CD14-positive monocyte (primary cell): Measurements from ENCODE around the gene IGFBP1. TPM values are rescaled to one million over a fixed set of nuclear protein-coding genes. Genes with fewer than 3 reads are reported as not detected.
"Not testable (repeated sequence)": the region's sequence is repeated elsewhere in the genome, so short reads cannot be mapped to it uniquely, and the experiment has no call there.

Source experiments
- DNase-seq, 3 donors: peaks; one replicate each; pipeline ENCODE4 v3.0.0-alpha.2; 2011 to 2022
- H2AFZ ChIP-seq: 2 replicates; pipeline ENCODE4 v1.6.0; 2012; ENCODE audit warnings: mild to moderate bottlenecking, low read depth, low read length, inconsistent platforms; ENCODE audit not compliant: insufficient read depth, poor library complexity, severe bottlenecking
- H3K27ac ChIP-seq, 2 donors: 1 replicate in 1 of 2; 2 replicates in 1 of 2; pipeline ENCODE4 v1.5.1; 2012 to 2013; ENCODE audit warnings: low read length in 2 of 2, control low read depth in 1 of 2, inconsistent platforms in 1 of 2, low read depth in 1 of 2, mild to moderate bottlenecking in 1 of 2
- H3K27me3 ChIP-seq, 2 donors: one replicate each; pipeline versions ENCODE4 v1.6.0 to v1.6.1; 2011 to 2013; ENCODE audit warnings: low read length in 2 of 2; ENCODE audit not compliant: control insufficient read depth in 2 of 2, insufficient read depth in 2 of 2
- H3K36me3 ChIP-seq, 2 donors: replicated peaks in 1 of 2; 1 replicate in 1 of 2; 2 replicates in 1 of 2; pipeline versions ENCODE4 v1.5.1 to v1.6.1; 2012 to 2013; ENCODE audit warnings: low read length in 2 of 2, control low read depth in 1 of 2, inconsistent platforms in 1 of 2, mild to moderate bottlenecking in 1 of 2; ENCODE audit not compliant: insufficient read depth in 2 of 2, control insufficient read depth in 1 of 2
- H3K4me1 ChIP-seq, 2 donors: 1 replicate in 1 of 2; 2 replicates in 1 of 2; pipeline versions ENCODE4 v1.5.1 to v1.6.1; 2012 to 2013; ENCODE audit warnings: low read length in 2 of 2, control low read depth in 1 of 2, inconsistent platforms in 1 of 2, mild to moderate bottlenecking in 1 of 2, moderate library complexity in 1 of 2; ENCODE audit not compliant: insufficient read depth in 2 of 2, control insufficient read depth in 1 of 2
- H3K4me2 ChIP-seq: replicated peaks from 2 replicates; pipeline ENCODE3; 2012; ENCODE audit warnings: low read length, moderate library complexity, mild to moderate bottlenecking; ENCODE audit not compliant: poor library complexity, severe bottlenecking; ENCODE audit errors: extremely low read depth
- H3K4me3 ChIP-seq, 3 experiments: fragments of 200-600 bp in 1 of 3; sonication (generic) in 1 of 3; replicated peaks in 1 of 3; 1 replicate in 2 of 3; 2 replicates in 1 of 3; pipeline ENCODE4 v1.5.1; 2011 to 2013; ENCODE audit warnings: low read length in 3 of 3, mild to moderate bottlenecking in 3 of 3, control low read depth in 2 of 3, low read depth in 2 of 3, inconsistent platforms in 1 of 3, moderate library complexity in 1 of 3
- H3K79me2 ChIP-seq: 2 replicates; pipeline ENCODE4 v1.6.0; 2012; ENCODE audit warnings: mild to moderate bottlenecking, control low read depth, inconsistent platforms, low read length, moderate library complexity; ENCODE audit not compliant: insufficient read depth
- H3K9ac ChIP-seq: 2 replicates; pipeline ENCODE4 v1.6.0; 2017; ENCODE audit warnings: low read length, mild to moderate bottlenecking; ENCODE audit not compliant: insufficient read depth, poor library complexity, severe bottlenecking
- H3K9me3 ChIP-seq, 2 donors: replicated peaks in 1 of 2; 1 replicate in 1 of 2; 2 replicates in 1 of 2; pipeline versions ENCODE4 v1.5.1 to v1.6.1; 2012 to 2013; ENCODE audit warnings: low read length in 2 of 2, control low read depth in 1 of 2; ENCODE audit not compliant: control insufficient read depth in 1 of 2, insufficient read depth in 1 of 2
- H4K20me1 ChIP-seq: 2 replicates; pipeline ENCODE4 v1.6.0; 2012; ENCODE audit warnings: mild to moderate bottlenecking, low read length, control low read depth, moderate library complexity; ENCODE audit not compliant: insufficient read depth
- H3K27ac Mint-ChIP-seq, 7 donors: one replicate each; pipeline ENCODE4 v1.8.0; 2020; ENCODE audit warnings: mild to moderate bottlenecking in 7 of 7, mixed read lengths in 7 of 7, moderate library complexity in 6 of 7, inconsistent platforms in 2 of 7
- H3K27me3 Mint-ChIP-seq, 3 donors: one replicate each; pipeline ENCODE4 v1.8.0; 2021 to 2022; ENCODE audit warnings: low read depth in 3 of 3, mild to moderate bottlenecking in 3 of 3, mixed read lengths in 3 of 3, moderate library complexity in 3 of 3, inconsistent platforms in 1 of 3
- H3K36me3 Mint-ChIP-seq, 2 donors: one replicate each; pipeline ENCODE4 v1.8.0; 2020; ENCODE audit warnings: mixed read lengths in 2 of 2, inconsistent platforms in 1 of 2, mild to moderate bottlenecking in 1 of 2
- H3K4me1 Mint-ChIP-seq: one replicate; pipeline ENCODE4 v1.8.0; 2020; ENCODE audit warnings: mild to moderate bottlenecking, mixed read lengths
- H3K4me3 Mint-ChIP-seq, 2 donors: one replicate each; pipeline ENCODE4 v1.8.0; 2020; ENCODE audit warnings: mild to moderate bottlenecking in 2 of 2, mixed read lengths in 2 of 2, moderate library complexity in 1 of 2
- H3K9me3 Mint-ChIP-seq, 7 donors: one replicate each; pipeline ENCODE4 v1.8.0; 2020 to 2022; ENCODE audit warnings: mixed read lengths in 7 of 7, mild to moderate bottlenecking in 6 of 7, moderate library complexity in 6 of 7, inconsistent platforms in 2 of 7
- WGBS: methylation state at CpG from one replicate; pipeline ENCODE4 v1.1.5; 2013; ENCODE audit warnings: missing lambda C conversion rate; ENCODE audit not compliant: insufficient coverage; 5-methylcytosine and 5-hydroxymethylcytosine counted together
- intact Hi-C, 2 donors: fragments of 100-400 bp; cut with micrococcal nuclease; formaldehyde crosslinking; loops; one replicate each; pipeline versions ENCODE4 v1.15.0 to v1.15.1; 2023
- polyA plus RNA-seq, 3 donors: library from polyadenylated mRNA; depleted of rRNA in 1 of 3; unstranded in 2 of 3; stranded (reverse) in 1 of 3; fragments of 300-500 nt in 2 of 3; fragments of >200 nt in 1 of 3; fragmentation: Illumina TruSeq in 2 of 3; gene quantifications; 1 replicate in 2 of 3; 2 replicates in 1 of 3; pipeline ENCODE4 v1.2.3, GENCODE V29; 2012 to 2021
- TF ChIP-seq, protein P1 (sequence below): fragments of 200-600 bp; IDR thresholded peaks from one replicate; pipeline ENCODE4 v1.8.0; 2022; ENCODE audit warnings: antibody characterized with exemption, mild to moderate bottlenecking

IGFBP1 gene
- polyA plus RNA-seq, 3 donors: not detected

DNA sequence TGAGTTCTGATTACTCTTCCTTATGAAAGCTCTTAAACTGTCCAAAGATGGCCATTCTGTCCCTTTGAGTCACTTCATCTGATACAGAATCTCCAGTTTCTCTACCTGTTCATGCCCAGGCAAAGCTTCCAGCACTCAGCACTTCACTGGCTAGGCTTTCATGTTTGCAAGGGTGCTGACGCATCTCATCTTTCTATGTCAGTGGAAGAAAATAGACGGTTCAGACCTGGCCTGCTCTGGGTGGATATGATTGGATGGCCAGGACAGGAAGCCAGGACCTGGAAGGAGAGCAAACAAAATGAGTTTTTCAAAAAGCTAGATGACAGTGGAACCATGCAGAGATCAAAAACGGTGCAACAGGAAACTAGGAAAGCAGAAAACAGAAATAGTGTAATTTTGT is 32.6 kb upstream of the IGFBP1 start:
- 77% methylated on average over 2 of the region's 3 CpGs for WGBS
- H3K36me3 Mint-ChIP-seq: not testable (repeated sequence)
- peaks cover 8 to 16% (median 13%) of the 10 kb centered on the region in 3 donors for H3K27me3 Mint-ChIP-seq

DNA sequence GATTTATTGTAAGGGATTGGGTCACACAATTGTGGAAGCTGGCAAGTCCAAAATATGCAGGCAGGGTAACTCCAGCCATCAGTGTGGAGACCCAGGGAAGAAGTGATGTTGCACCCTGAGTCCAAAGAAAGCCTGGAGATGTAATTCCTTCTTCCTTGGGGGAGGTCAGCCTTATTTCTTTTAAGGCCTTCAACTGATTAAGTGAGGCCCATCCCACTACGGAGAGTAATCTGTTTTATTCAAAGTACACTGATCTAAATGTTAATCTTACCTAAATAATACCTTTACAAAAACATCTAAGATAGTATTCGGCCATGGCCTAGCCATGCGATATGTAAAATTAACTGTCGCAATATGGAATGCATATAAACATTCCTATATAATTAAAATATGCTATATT is 31.4 kb upstream of the IGFBP1 start:
- H3K9ac ChIP-seq, H4K20me1 ChIP-seq, H3K4me1 ChIP-seq, H3K4me3 ChIP-seq, DNase-seq, H3K4me2 ChIP-seq, H3K79me2 ChIP-seq, H3K36me3 Mint-ChIP-seq, H3K4me1 Mint-ChIP-seq, H3K9me3 ChIP-seq, H3K9me3 Mint-ChIP-seq, H2AFZ ChIP-seq, H3K36me3 ChIP-seq, H3K27ac Mint-ChIP-seq, H3K27ac ChIP-seq, H3K4me3 Mint-ChIP-seq, H3K27me3 ChIP-seq: not testable (repeated sequence)
- intact Hi-C loops: loop anchor here (10.0 kb wide), 1 partner anchor 702 kb away; the partner anchor contains the start of gene RAMP3 (in 2 of the 2)
- WGBS: no CpG with 5 or more reads among the region's 4 CpGs
- peaks cover 8 to 15% (median 13%) of the 10 kb centered on the region in 3 donors for H3K27me3 Mint-ChIP-seq

More for the DNA sequence above, 32.6 kb upstream of the IGFBP1 start:
- not testable (repeated sequence) for H3K4me1 ChIP-seq, H3K4me2 ChIP-seq, H3K27ac ChIP-seq, H3K9ac ChIP-seq, H3K9me3 Mint-ChIP-seq, H4K20me1 ChIP-seq, H3K9me3 ChIP-seq, DNase-seq, H2AFZ ChIP-seq, H3K4me1 Mint-ChIP-seq, H3K4me3 Mint-ChIP-seq, H3K27me3 ChIP-seq, H3K36me3 ChIP-seq, H3K79me2 ChIP-seq, H3K4me3 ChIP-seq
- intact Hi-C loops: loop anchor here (10.0 kb wide), 1 partner anchor 701 kb away; the partner anchor contains the start of gene RAMP3 (in 2 of the 2)
- peak overlapping the region in 1 of 7 donors; percentile 4 for H3K27ac Mint-ChIP-seq

DNA sequence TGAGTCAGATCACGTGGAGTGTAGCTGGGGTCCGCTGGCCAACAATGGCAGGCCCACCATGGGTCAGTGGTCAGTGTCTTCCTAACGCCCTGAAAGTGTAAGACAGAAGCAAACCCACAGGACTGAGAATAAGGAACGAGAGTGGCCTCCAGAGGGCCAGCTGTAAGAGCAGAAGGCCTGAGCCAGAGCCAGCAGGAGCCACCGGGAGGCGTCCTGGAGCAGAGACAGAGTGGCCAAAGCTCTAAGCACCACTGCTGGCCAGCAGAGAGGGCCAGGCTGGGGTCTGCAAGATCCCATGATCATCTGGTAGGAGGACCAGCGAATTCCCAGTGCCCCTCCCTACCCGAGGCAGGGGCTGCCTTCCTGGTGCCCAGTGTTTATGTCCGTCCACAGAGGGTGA is 24.6 kb upstream of the IGFBP1 start:
- Histone ChIP-seq H3K27ac (no peak overlapping the region), H4K20me1 (no peaks in the 10 kb centered on the region), H2AFZ (no peak overlapping the region), H3K27me3 (no peaks in the 10 kb centered on the region), H3K9ac (no peak overlapping the region), H3K4me2 (no peak overlapping the region), H3K36me3 (no peaks in the 10 kb centered on the region), H3K79me2 (no peaks in the 10 kb centered on the region), H3K4me1 (no peaks in the 10 kb centered on the region), H3K9me3 (no peaks in the 10 kb centered on the region), H3K4me3 (no peak overlapping the region)
- Mint-ChIP-seq H3K27ac (peak overlapping the region in 1 of 7 donors; percentile 5), H3K4me1 (no peaks in the 10 kb centered on the region), H3K27me3 (peaks cover 0 to 6% (median 4%) of the 10 kb centered on the region in 3 donors), H3K9me3 (peaks cover 0 to 3% (median 0%) of the 10 kb centered on the region in 7 donors), H3K36me3 (no peaks in the 10 kb centered on the region), H3K4me3 (no peak overlapping the region)
- WGBS: 93% methylated on average over 9 of the region's 9 CpGs
- TF ChIP-seq, protein P1, sequence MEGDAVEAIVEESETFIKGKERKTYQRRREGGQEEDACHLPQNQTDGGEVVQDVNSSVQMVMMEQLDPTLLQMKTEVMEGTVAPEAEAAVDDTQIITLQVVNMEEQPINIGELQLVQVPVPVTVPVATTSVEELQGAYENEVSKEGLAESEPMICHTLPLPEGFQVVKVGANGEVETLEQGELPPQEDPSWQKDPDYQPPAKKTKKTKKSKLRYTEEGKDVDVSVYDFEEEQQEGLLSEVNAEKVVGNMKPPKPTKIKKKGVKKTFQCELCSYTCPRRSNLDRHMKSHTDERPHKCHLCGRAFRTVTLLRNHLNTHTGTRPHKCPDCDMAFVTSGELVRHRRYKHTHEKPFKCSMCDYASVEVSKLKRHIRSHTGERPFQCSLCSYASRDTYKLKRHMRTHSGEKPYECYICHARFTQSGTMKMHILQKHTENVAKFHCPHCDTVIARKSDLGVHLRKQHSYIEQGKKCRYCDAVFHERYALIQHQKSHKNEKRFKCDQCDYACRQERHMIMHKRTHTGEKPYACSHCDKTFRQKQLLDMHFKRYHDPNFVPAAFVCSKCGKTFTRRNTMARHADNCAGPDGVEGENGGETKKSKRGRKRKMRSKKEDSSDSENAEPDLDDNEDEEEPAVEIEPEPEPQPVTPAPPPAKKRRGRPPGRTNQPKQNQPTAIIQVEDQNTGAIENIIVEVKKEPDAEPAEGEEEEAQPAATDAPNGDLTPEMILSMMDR: no peak
- intact Hi-C loops: no loop called here
- no peak for DNase-seq
